ENCODE data around the gene CEL. TPM values are rescaled to one million over a fixed set of nuclear protein-coding genes. Genes with fewer than 3 reads are reported as not detected.

CEL gene
- total and polyA plus RNA-seq, 10 donors = 0.46 to 5.3 (median 0.72) TPM; not detected in 2

GRCh38 chr9:133031130-133031422, 30.7 kb upstream of the CEL start:
- peaks cover 19 to 72% (median 50%) of the 10 kb centered on the region in 6 donors for H3K4me1 ChIP-seq
- H3K4me3 ChIP-seq = peak overlapping the region; percentile 71 to 100 (median 86)
- H3K36me3 ChIP-seq = peaks cover 0 to 19% (median 3%) of the 10 kb centered on the region in 6 donors
- no peaks in the 10 kb centered on the region for H3K9me3 ChIP-seq
- WGBS, 5 donors = 0 to 2% (median 1%) methylated on average over 13 to 16 of the region's 16 CpGs
- no peak for TF ChIP-seq POLR2AphosphoS5 (IDR thresholded peaks at IDR 0.05)
- TF ChIP-seq, protein P1, sequence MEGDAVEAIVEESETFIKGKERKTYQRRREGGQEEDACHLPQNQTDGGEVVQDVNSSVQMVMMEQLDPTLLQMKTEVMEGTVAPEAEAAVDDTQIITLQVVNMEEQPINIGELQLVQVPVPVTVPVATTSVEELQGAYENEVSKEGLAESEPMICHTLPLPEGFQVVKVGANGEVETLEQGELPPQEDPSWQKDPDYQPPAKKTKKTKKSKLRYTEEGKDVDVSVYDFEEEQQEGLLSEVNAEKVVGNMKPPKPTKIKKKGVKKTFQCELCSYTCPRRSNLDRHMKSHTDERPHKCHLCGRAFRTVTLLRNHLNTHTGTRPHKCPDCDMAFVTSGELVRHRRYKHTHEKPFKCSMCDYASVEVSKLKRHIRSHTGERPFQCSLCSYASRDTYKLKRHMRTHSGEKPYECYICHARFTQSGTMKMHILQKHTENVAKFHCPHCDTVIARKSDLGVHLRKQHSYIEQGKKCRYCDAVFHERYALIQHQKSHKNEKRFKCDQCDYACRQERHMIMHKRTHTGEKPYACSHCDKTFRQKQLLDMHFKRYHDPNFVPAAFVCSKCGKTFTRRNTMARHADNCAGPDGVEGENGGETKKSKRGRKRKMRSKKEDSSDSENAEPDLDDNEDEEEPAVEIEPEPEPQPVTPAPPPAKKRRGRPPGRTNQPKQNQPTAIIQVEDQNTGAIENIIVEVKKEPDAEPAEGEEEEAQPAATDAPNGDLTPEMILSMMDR (IDR thresholded peaks at IDR 0.05 in 8 of 11, conservative IDR thresholded peaks at IDR 0.05 in 3 of 11) = peak in 1 of 11 experiments; percentile 0
- intact Hi-C loops (cut with DNase I; ENCODE audit: low total_unique reads) = no loop called here
- H3K27ac ChIP-seq = peak overlapping the region; percentile 89 to 96 (median 92)
- H3K27me3 ChIP-seq (replicated peaks in 1 of 7) = no peaks in the 10 kb centered on the region
- no peak for DNase-seq

- H3K27me3 ChIP-seq (replicated peaks in 1 of 7) = no peaks in the 10 kb centered on the region
- peak overlapping the region; percentile 71 to 100 (median 86) for H3K4me3 ChIP-seq
- TF ChIP-seq, protein P1 (IDR thresholded peaks at IDR 0.05 in 8 of 11, conservative IDR thresholded peaks at IDR 0.05 in 3 of 11) = no peak
- TF ChIP-seq POLR2A (IDR thresholded peaks at IDR 0.05) (no peak), POLR2AphosphoS5 (IDR thresholded peaks at IDR 0.05) (no peak)
- no peak for DNase-seq
- H3K9me3 ChIP-seq = no peaks in the 10 kb centered on the region
- whole genome bisulfite sequencing, 5 donors = 66 to 75% (median 72%) methylated on average over 10 of the region's 10 CpGs
- intact Hi-C loops (cut with DNase I; ENCODE audit: low total_unique reads) = no loop called here
- H3K36me3 ChIP-seq = peaks cover 0 to 24% (median 3%) of the 10 kb centered on the region in 6 donors
- H3K4me1 ChIP-seq = peaks cover 19 to 75% (median 50%) of the 10 kb centered on the region in 6 donors
- H3K27ac ChIP-seq = peak overlapping the region in 4 of 8 donors; percentile 89 to 94 (median 92)
Measured at GRCh38 chr9:133031496-133031911, 30.3 kb upstream of the CEL start.

- H3K27me3 ChIP-seq (replicated peaks in 1 of 7) = no peaks in the 10 kb centered on the region
- no peak overlapping the region for H3K27ac ChIP-seq
- no peak for DNase-seq
- peaks cover 0 to 29% (median 3%) of the 10 kb centered on the region in 6 donors for H3K36me3 ChIP-seq
- TF ChIP-seq POLR2A (IDR thresholded peaks at IDR 0.05) (no peak), POLR2AphosphoS5 (IDR thresholded peaks at IDR 0.05) (no peak)
- TF ChIP-seq, protein P1 (IDR thresholded peaks at IDR 0.05 in 8 of 11, conservative IDR thresholded peaks at IDR 0.05 in 3 of 11) = no peak
- WGBS, 5 donors = 93 to 94% (median 94%) methylated on average over 10 of the region's 10 CpGs
- H3K4me1 ChIP-seq = peaks cover 19 to 76% (median 50%) of the 10 kb centered on the region in 6 donors
- H3K9me3 ChIP-seq = no peaks in the 10 kb centered on the region
- peak overlapping the region in 4 of 8 donors; percentile 84 to 100 (median 92) for H3K4me3 ChIP-seq
- intact Hi-C loops (cut with DNase I; ENCODE audit: low total_unique reads) = no loop called here
Measured at GRCh38 chr9:133032171-133032570, 29.6 kb upstream of the CEL start.

DNA sequence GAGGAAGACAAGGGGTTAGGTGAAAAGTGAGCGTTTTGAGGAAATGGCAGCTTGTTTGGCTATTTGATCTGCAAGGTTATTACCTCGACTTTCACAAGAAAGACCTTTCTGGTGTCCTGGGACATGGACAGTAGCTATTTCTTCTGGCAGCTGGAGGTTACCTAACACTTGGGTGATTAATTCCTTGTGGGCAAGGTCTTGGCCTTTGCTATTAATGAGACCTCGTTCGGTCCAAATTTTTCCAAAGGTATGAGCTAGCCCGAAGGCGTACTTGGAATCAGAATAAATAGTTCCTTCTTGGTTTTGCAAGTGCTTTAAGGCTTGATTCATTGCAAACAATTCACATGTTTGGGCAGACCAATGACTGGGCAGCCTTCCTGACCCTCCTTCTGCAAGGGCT, 26.1 kb upstream of the CEL start:
- no peak for DNase-seq
- Histone ChIP-seq H3K27me3 (replicated peaks in 1 of 7) (no peaks in the 10 kb centered on the region), H3K27ac (no peak overlapping the region), H3K9me3 (no peaks in the 10 kb centered on the region), H3K4me1 (peaks cover 12 to 67% (median 38%) of the 10 kb centered on the region in 6 donors), H3K4me3 (no peak overlapping the region), H3K36me3 (peaks cover 0 to 48% (median 3%) of the 10 kb centered on the region in 6 donors)
- WGBS, 5 donors = 65 to 81% (median 73%) methylated on average over 6 of the region's 6 CpGs
- intact Hi-C loops (cut with DNase I; ENCODE audit: low total_unique reads) = no loop called here
- TF ChIP-seq POLR2AphosphoS5 (IDR thresholded peaks at IDR 0.05) = no peak
- no peak for TF ChIP-seq POLR2A (IDR thresholded peaks at IDR 0.05)
- TF ChIP-seq, protein P1 (IDR thresholded peaks at IDR 0.05 in 8 of 11, conservative IDR thresholded peaks at IDR 0.05 in 3 of 11) = no peak

Data from spleen (tissue), 11 donors.